Liver (tissue), 9 donors: ENCODE results near the gene SPCS1. TPM values are rescaled to one million over a fixed set of nuclear protein-coding genes. Genes with fewer than 3 reads are reported as not detected.

Source experiments
- DNase-seq: peaks from one replicate; pipeline ENCODE4 v3.0.0-alpha.2; 2017; ENCODE audit warnings: low spot score
- H3K27ac ChIP-seq, 2 donors: one replicate each; pipeline ENCODE4 v1.7.0; 2013; ENCODE audit warnings: inconsistent platforms in 2 of 2, low read length in 2 of 2, control low read depth in 1 of 2, low read depth in 1 of 2, mild to moderate bottlenecking in 1 of 2
- H3K27me3 ChIP-seq, 4 donors: one replicate each; pipeline versions ENCODE4 v1.6.1 to v1.7.0; 2013; ENCODE audit warnings: low read length in 3 of 4, inconsistent platforms in 1 of 4, mild to moderate bottlenecking in 1 of 4, moderate library complexity in 1 of 4; ENCODE audit not compliant: control insufficient read depth in 4 of 4, insufficient read depth in 4 of 4
- H3K36me3 ChIP-seq, 4 donors: one replicate each; pipeline versions ENCODE4 v1.6.1 to v1.7.0; 2013; ENCODE audit warnings: low read length in 3 of 4, mild to moderate bottlenecking in 3 of 4, low read depth in 1 of 4, moderate library complexity in 1 of 4; ENCODE audit not compliant: control insufficient read depth in 4 of 4, insufficient read depth in 3 of 4
- H3K4me1 ChIP-seq, 4 donors: one replicate each; pipeline versions ENCODE4 v1.6.1 to v1.7.0; 2013; ENCODE audit warnings: low read length in 3 of 4, mild to moderate bottlenecking in 3 of 4, moderate library complexity in 1 of 4; ENCODE audit not compliant: control insufficient read depth in 4 of 4, insufficient read depth in 4 of 4
- H3K4me3 ChIP-seq, 3 donors: one replicate each; pipeline versions ENCODE4 v1.6.1 to v1.7.0; 2013; ENCODE audit warnings: low read length in 3 of 3, control low read depth in 1 of 3, low read depth in 1 of 3, mild to moderate bottlenecking in 1 of 3
- H3K9ac ChIP-seq, 2 donors: one replicate each; pipeline ENCODE4 v1.7.0; 2013; ENCODE audit warnings: low read length in 2 of 2, mild to moderate bottlenecking in 2 of 2, moderate library complexity in 2 of 2, control low read depth in 1 of 2, low read depth in 1 of 2
- H3K9me3 ChIP-seq, 4 donors: one replicate each; pipeline versions ENCODE4 v1.6.1 to v1.7.0; 2013; ENCODE audit warnings: low read length in 3 of 4; ENCODE audit not compliant: control insufficient read depth in 4 of 4
- ATF3 ChIP-seq: IDR thresholded peaks from 2 replicates; pipeline ENCODE4 v1.6.1; 2016; ENCODE audit warnings: antibody characterized with exemption
- CTCF ChIP-seq: fragments of 150-350 bp; IDR thresholded peaks from 2 replicates; pipeline ENCODE4 v1.5.1; 2017; ENCODE audit warnings: improper control_type of control experiment, low read depth, low read length; ENCODE audit not compliant: missing input control
- EGR1 ChIP-seq, 2 donors: IDR thresholded peaks; 2 replicates each; pipeline ENCODE4 v1.6.1; 2016 to 2018; ENCODE audit warnings: antibody characterized with exemption in 2 of 2, low read depth in 2 of 2
- FOXA1 ChIP-seq: IDR thresholded peaks from 2 replicates; pipeline ENCODE4 v1.6.1; 2016; ENCODE audit warnings: antibody characterized with exemption
- GABPA ChIP-seq, 2 donors: IDR thresholded peaks in 1 of 2; conservative IDR thresholded peaks in 1 of 2; 2 replicates each; pipeline ENCODE4 v1.6.1; 2016; ENCODE audit warnings: antibody characterized with exemption in 2 of 2, mild to moderate bottlenecking in 1 of 2, moderate library complexity in 1 of 2
- HNF4A ChIP-seq, 2 donors: conservative IDR thresholded peaks; 2 replicates each; pipeline ENCODE4 v1.6.1; 2016; ENCODE audit warnings: antibody characterized with exemption in 2 of 2, mild to moderate bottlenecking in 2 of 2
- HNF4G ChIP-seq: IDR thresholded peaks from 2 replicates; pipeline ENCODE4 v1.6.1; 2016; ENCODE audit warnings: antibody characterized with exemption
- JUND ChIP-seq, 2 donors: IDR thresholded peaks; 2 replicates each; pipeline ENCODE4 v1.6.1; 2016; ENCODE audit warnings: antibody characterized with exemption in 2 of 2
- NR2F2 ChIP-seq: IDR thresholded peaks from 2 replicates; pipeline ENCODE4 v1.6.1; 2016; ENCODE audit warnings: antibody characterized with exemption
- RAD21 ChIP-seq, 2 donors: IDR thresholded peaks; 2 replicates each; pipeline ENCODE4 v1.6.1; 2016; ENCODE audit warnings: antibody characterized with exemption in 2 of 2, mild to moderate bottlenecking in 2 of 2
- REST ChIP-seq: IDR thresholded peaks from 2 replicates; pipeline ENCODE4 v1.6.1; 2016; ENCODE audit warnings: antibody characterized with exemption, mild to moderate bottlenecking
- RXRA ChIP-seq, 2 donors: IDR thresholded peaks; 2 replicates each; pipeline ENCODE4 v1.6.1; 2017 to 2018; ENCODE audit warnings: antibody characterized with exemption in 2 of 2, mild to moderate bottlenecking in 1 of 2
- TAF1 ChIP-seq: conservative IDR thresholded peaks from 2 replicates; pipeline ENCODE4 v1.6.1; 2016; ENCODE audit warnings: antibody characterized with exemption, mild to moderate bottlenecking
- WGBS: extraction: QIAGEN DNeasy Blood & Tissue Kit; methylation state at CpG from one replicate; pipeline ENCODE4 v1.1.7; 2013; 5-methylcytosine and 5-hydroxymethylcytosine counted together
- polyA plus RNA-seq, 2 donors: library from polyadenylated mRNA; stranded (reverse) in 1 of 2; unstranded in 1 of 2; fragments of 200-250 nt in 1 of 2; fragments of >200 nt in 1 of 2; fragmentation: Nextera tagmentation in 1 of 2; extraction: Ambion mirVana in 1 of 2; gene quantifications; one replicate each; pipeline versions ENCODE4 v1.2.1 to v1.2.3, GENCODE V29; 2013 to 2015
- total RNA-seq, 2 donors: library from RNA; depleted of rRNA; stranded (reverse); fragments of >200 nt; gene quantifications; one replicate each; pipeline ENCODE4 v1.2.3, GENCODE V29; 2014
- donor health status: healthy.
- donor health status: healthy.
- donor health status: healthy.
- donor health status: healthy.
- donor health status: healthy.

The SPCS1 gene
- total and polyA plus RNA-seq, 4 donors, result 42.3 to 227 (median 113) TPM

- TF ChIP-seq CTCF (no peak), REST (peak; percentile 57), FOXA1 (no peak)
Measured at GRCh38 chr3:52704611-52705437, 1.1 kb upstream of the SPCS1 start (continued).

GRCh38 chr3:52705438-52705687 is 543 bp upstream of the SPCS1 start:
- no peak for DNase-seq
- no peaks in the 10 kb centered on the region for H3K9me3 ChIP-seq
- under 1% methylated on average over 25 of the region's 25 CpGs for WGBS
- H3K4me3 ChIP-seq, result peak overlapping the region; percentile 71 to 94 (median 84)
- H3K36me3 ChIP-seq, result peaks cover 0 to 9% (median 5%) of the 10 kb centered on the region in 4 donors
- TF ChIP-seq HNF4A (conservative IDR thresholded peaks at IDR 0.05) (no peak), JUND (IDR thresholded peaks at IDR 0.05) (no peak), ATF3 (no peak), RXRA (IDR thresholded peaks at IDR 0.05) (no peak), HNF4G (no peak), NR2F2 (no peak), CTCF (no peak), FOXA1 (no peak)
- H3K27me3 ChIP-seq, result no peaks in the 10 kb centered on the region
- H3K27ac ChIP-seq, result peak overlapping the region; percentile 83 to 86
- peak overlapping the region; percentile 71 to 84 for H3K9ac ChIP-seq
- H3K4me1 ChIP-seq, result peaks cover 2 to 38% (median 26%) of the 10 kb centered on the region in 4 donors

GRCh38 chr3:52707585-52707984 is 1.7 kb downstream of the SPCS1 start:
- H3K27ac ChIP-seq, result no peak overlapping the region
- TF ChIP-seq EGR1 (IDR thresholded peaks at IDR 0.05; ENCODE audit: low read depth in 2 of 2) (no peak), GABPA (IDR thresholded peaks at IDR 0.05 in 1 of 2, conservative IDR thresholded peaks at IDR 0.05 in 1 of 2) (no peak), HNF4G (no peak), RAD21 (IDR thresholded peaks at IDR 0.05) (no peak), TAF1 (no peak), RXRA (IDR thresholded peaks at IDR 0.05) (no peak)
- H3K4me1 ChIP-seq, result peaks cover 0 to 48% (median 31%) of the 10 kb centered on the region in 4 donors
- no peak for DNase-seq
- H3K36me3 ChIP-seq, result peaks cover 0 to 9% (median 5%) of the 10 kb centered on the region in 4 donors
- H3K9me3 ChIP-seq, result no peaks in the 10 kb centered on the region
- 79% methylated on average over 4 of the region's 4 CpGs for WGBS
- no peak overlapping the region for H3K9ac ChIP-seq
- no peaks in the 10 kb centered on the region for H3K27me3 ChIP-seq
- no peak overlapping the region for H3K4me3 ChIP-seq
